ENCODE data around the gene ADAMTSL2. TPM values are rescaled to one million over a fixed set of nuclear protein-coding genes. Genes with fewer than 3 reads are reported as not detected.

ADAMTSL2 gene
- total and polyA plus RNA-seq, 2 experiments from 2014 or later: 1.5 to 2.2 TPM

GRCh38 chr9:133546287-133546680, 11.8 kb downstream of the ADAMTSL2 start:
- Histone ChIP-seq H3K9me3 (ENCODE audit: low read depth) (no peaks in the 10 kb centered on the region), H3K79me2 (no peaks in the 10 kb centered on the region), H3K9me2 (replicated peaks; ENCODE audit: insufficient read depth) (no peaks in the 10 kb centered on the region), H3K27me3 (no peaks in the 10 kb centered on the region), H3K27ac (no peak overlapping the region), H3K4me3 (no peak overlapping the region), H3K4me2 (no peak overlapping the region), H4K20me1 (ENCODE audit: insufficient read depth, poor library complexity, severe bottlenecking) (no peaks in the 10 kb centered on the region), H3K4me1 (ENCODE audit: insufficient read depth) (peaks cover 4% of the 10 kb centered on the region), H2AFZ (no peak overlapping the region), H3K36me3 (replicated peaks; ENCODE audit: insufficient read depth, low read depth) (no peaks in the 10 kb centered on the region)
- WGBS (ENCODE audit: low lambda C conversion rate, missing lambda C conversion rate): 83% methylated on average over 7 of the region's 8 CpGs
- TF ChIP-seq EZH2phosphoT487 (IDR thresholded peaks at IDR 0.05; ENCODE audit: low read depth, severe bottlenecking, unreplicated experiment): no peak
- TF ChIP-seq, protein P1, sequence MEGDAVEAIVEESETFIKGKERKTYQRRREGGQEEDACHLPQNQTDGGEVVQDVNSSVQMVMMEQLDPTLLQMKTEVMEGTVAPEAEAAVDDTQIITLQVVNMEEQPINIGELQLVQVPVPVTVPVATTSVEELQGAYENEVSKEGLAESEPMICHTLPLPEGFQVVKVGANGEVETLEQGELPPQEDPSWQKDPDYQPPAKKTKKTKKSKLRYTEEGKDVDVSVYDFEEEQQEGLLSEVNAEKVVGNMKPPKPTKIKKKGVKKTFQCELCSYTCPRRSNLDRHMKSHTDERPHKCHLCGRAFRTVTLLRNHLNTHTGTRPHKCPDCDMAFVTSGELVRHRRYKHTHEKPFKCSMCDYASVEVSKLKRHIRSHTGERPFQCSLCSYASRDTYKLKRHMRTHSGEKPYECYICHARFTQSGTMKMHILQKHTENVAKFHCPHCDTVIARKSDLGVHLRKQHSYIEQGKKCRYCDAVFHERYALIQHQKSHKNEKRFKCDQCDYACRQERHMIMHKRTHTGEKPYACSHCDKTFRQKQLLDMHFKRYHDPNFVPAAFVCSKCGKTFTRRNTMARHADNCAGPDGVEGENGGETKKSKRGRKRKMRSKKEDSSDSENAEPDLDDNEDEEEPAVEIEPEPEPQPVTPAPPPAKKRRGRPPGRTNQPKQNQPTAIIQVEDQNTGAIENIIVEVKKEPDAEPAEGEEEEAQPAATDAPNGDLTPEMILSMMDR (IDR thresholded peaks at IDR 0.05; ENCODE audit: poor library complexity): no peak
- no peak for TF ChIP-seq EZH2 (IDR thresholded peaks at IDR 0.05; ENCODE audit: borderline replicate concordance)
- no peak for DNase-seq (ENCODE audit: low spot score)

DNA sequence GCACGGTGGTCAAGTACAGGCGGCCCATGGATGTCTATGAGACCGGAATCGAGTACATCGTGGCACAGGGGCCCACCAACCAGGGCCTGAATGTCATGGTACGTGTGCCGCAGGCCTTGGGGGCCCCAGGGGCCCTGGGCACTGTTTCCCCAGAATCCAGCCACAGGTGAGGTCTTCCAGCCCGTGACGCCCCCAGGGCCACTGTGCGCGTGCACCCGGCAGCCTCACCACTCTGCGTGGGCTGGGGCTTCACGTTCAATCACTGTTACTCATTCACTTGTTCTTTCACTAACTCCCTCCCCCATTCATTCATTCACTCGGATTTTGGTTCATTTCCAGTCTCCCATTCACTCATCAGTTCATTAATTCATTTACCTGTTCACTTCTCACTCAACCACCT, 12.6 kb downstream of the ADAMTSL2 start:
- H3K4me3 ChIP-seq: no peak overlapping the region
- no peaks in the 10 kb centered on the region for H3K79me2 ChIP-seq
- no peaks in the 10 kb centered on the region for H3K36me3 ChIP-seq (replicated peaks; ENCODE audit: insufficient read depth, low read depth)
- H3K4me2 ChIP-seq: no peak overlapping the region
- WGBS (ENCODE audit: low lambda C conversion rate, missing lambda C conversion rate): 89% methylated on average over 15 of the region's 15 CpGs
- no peaks in the 10 kb centered on the region for H3K9me3 ChIP-seq (ENCODE audit: low read depth)
- TF ChIP-seq EZH2 (IDR thresholded peaks at IDR 0.05; ENCODE audit: borderline replicate concordance) (no peak), EZH2phosphoT487 (IDR thresholded peaks at IDR 0.05; ENCODE audit: low read depth, severe bottlenecking, unreplicated experiment) (no peak)
- TF ChIP-seq, protein P1 (IDR thresholded peaks at IDR 0.05; ENCODE audit: poor library complexity): no peak
- no peak for DNase-seq (ENCODE audit: low spot score)
- no peak overlapping the region for H2AFZ ChIP-seq
- no peaks in the 10 kb centered on the region for H3K27me3 ChIP-seq
- H3K27ac ChIP-seq: no peak overlapping the region
- no peaks in the 10 kb centered on the region for H3K9me2 ChIP-seq (replicated peaks; ENCODE audit: insufficient read depth)
- peaks cover 4% of the 10 kb centered on the region for H3K4me1 ChIP-seq (ENCODE audit: insufficient read depth)
- H4K20me1 ChIP-seq (ENCODE audit: insufficient read depth, poor library complexity, severe bottlenecking): no peaks in the 10 kb centered on the region

- H4K20me1 ChIP-seq (ENCODE audit: insufficient read depth, poor library complexity, severe bottlenecking): no peaks in the 10 kb centered on the region
- no peaks in the 10 kb centered on the region for H3K79me2 ChIP-seq
- TF ChIP-seq EZH2phosphoT487 (IDR thresholded peaks at IDR 0.05; ENCODE audit: low read depth, severe bottlenecking, unreplicated experiment) (no peak), EZH2 (IDR thresholded peaks at IDR 0.05; ENCODE audit: borderline replicate concordance) (no peak)
- TF ChIP-seq, protein P1 (IDR thresholded peaks at IDR 0.05; ENCODE audit: poor library complexity): no peak
- no peaks in the 10 kb centered on the region for H3K9me3 ChIP-seq (ENCODE audit: low read depth)
- no peaks in the 10 kb centered on the region for H3K36me3 ChIP-seq (replicated peaks; ENCODE audit: insufficient read depth, low read depth)
- H3K4me3 ChIP-seq: no peak overlapping the region
- H3K9me2 ChIP-seq (replicated peaks; ENCODE audit: insufficient read depth): no peaks in the 10 kb centered on the region
- 73% methylated on average over 7 of the region's 7 CpGs for WGBS (ENCODE audit: low lambda C conversion rate, missing lambda C conversion rate)
- H3K27me3 ChIP-seq: no peaks in the 10 kb centered on the region
- DNase-seq (ENCODE audit: low spot score): no peak
- H2AFZ ChIP-seq: no peak overlapping the region
- H3K4me2 ChIP-seq: no peak overlapping the region
- no peak overlapping the region for H3K27ac ChIP-seq
- H3K4me1 ChIP-seq (ENCODE audit: insufficient read depth): no peaks in the 10 kb centered on the region
Observed at GRCh38 chr9:133551446-133551845, 16.9 kb downstream of the ADAMTSL2 start.

DNA sequence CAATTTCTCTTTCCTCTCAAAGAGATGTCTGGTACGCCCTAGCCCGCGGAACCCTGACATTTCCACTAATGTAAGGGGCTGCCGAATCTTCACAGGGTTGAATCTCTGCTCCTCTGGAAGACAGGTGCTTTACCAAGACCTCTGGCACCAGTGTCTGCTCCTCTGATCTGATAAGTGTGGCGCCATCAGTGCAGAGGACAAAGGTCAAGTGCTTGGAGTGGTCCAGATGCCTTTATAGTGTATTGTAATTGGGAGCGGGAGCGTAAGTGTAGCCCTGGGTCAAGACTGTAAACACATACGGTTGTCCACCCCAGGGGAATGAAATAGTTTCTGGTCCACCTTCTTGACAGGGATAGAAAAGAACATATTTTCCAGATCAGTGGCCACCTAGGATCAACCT, 17.7 kb downstream of the ADAMTSL2 start:
- no peak overlapping the region for H3K4me3 ChIP-seq
- no peaks in the 10 kb centered on the region for H3K27me3 ChIP-seq
- no peaks in the 10 kb centered on the region for H3K79me2 ChIP-seq
- 69% methylated on average over 8 of the region's 8 CpGs for WGBS (ENCODE audit: low lambda C conversion rate, missing lambda C conversion rate)
- H3K36me3 ChIP-seq (replicated peaks; ENCODE audit: insufficient read depth, low read depth): no peaks in the 10 kb centered on the region
- H3K27ac ChIP-seq: no peak overlapping the region
- TF ChIP-seq, protein P1 (IDR thresholded peaks at IDR 0.05; ENCODE audit: poor library complexity): no peak
- TF ChIP-seq EZH2phosphoT487 (IDR thresholded peaks at IDR 0.05; ENCODE audit: low read depth, severe bottlenecking, unreplicated experiment): no peak
- no peak for TF ChIP-seq EZH2 (IDR thresholded peaks at IDR 0.05; ENCODE audit: borderline replicate concordance)
- H3K9me3 ChIP-seq (ENCODE audit: low read depth): no peaks in the 10 kb centered on the region
- H4K20me1 ChIP-seq (ENCODE audit: insufficient read depth, poor library complexity, severe bottlenecking): no peaks in the 10 kb centered on the region
- no peaks in the 10 kb centered on the region for H3K9me2 ChIP-seq (replicated peaks; ENCODE audit: insufficient read depth)
- H3K4me1 ChIP-seq (ENCODE audit: insufficient read depth): peaks cover under 1% of the 10 kb centered on the region
- no peak overlapping the region for H3K4me2 ChIP-seq
- no peak overlapping the region for H2AFZ ChIP-seq
- no peak for DNase-seq (ENCODE audit: low spot score)

All from hepatocyte (in vitro differentiated cells).